Activated naive CD8-positive, alpha-beta T cell treated with anti-CD3 and anti-CD28 coated beads, Interleukin-2, amount 50 U/mL, for 24 hours (primary cell): ENCODE results near the gene MRPL17.
"Not testable (repeated sequence)": the region's sequence is repeated elsewhere in the genome, so short reads cannot be mapped to it uniquely, and the experiment has no call there.

Experiments
- ATAC-seq: fragments of 150-1000 bp; cut with Tn5 transposase; one replicate; pipeline ENCODE4 v1.10.0; 2021
- DNase-seq: peaks from one replicate; pipeline ENCODE4 v3.0.0; 2021
- H3K27ac Mint-ChIP-seq: one replicate; pipeline ENCODE4 v1.8.0; 2021; ENCODE audit warnings: mild to moderate bottlenecking, mixed read lengths
- H3K27me3 Mint-ChIP-seq: one replicate; pipeline ENCODE4 v1.8.0; 2021; ENCODE audit warnings: mixed read lengths
- H3K36me3 Mint-ChIP-seq: one replicate; pipeline ENCODE4 v1.8.0; 2021; ENCODE audit warnings: low read depth, mixed read lengths
- H3K4me1 Mint-ChIP-seq: one replicate; pipeline ENCODE4 v1.8.0; 2021; ENCODE audit warnings: mixed read lengths
- H3K4me3 Mint-ChIP-seq: one replicate; pipeline ENCODE4 v1.8.0; 2021; ENCODE audit warnings: mild to moderate bottlenecking, moderate library complexity, mixed read lengths
- H3K9me3 Mint-ChIP-seq: one replicate; pipeline ENCODE4 v1.8.0; 2021; ENCODE audit warnings: mixed read lengths

Gene MRPL17

GRCh38 chr11:6693342-6694228, 10.4 kb upstream of the MRPL17 start:
- H3K27me3 Mint-ChIP-seq, result no peaks in the 10 kb centered on the region
- ATAC-seq (peak; percentile 82), DNase-seq (peak; percentile 54)
- H3K27ac Mint-ChIP-seq, result peak overlapping the region; percentile 77
- H3K4me3 Mint-ChIP-seq, result peak overlapping the region; percentile 7
- H3K9me3 Mint-ChIP-seq, result no peaks in the 10 kb centered on the region
- peaks cover 38% of the 10 kb centered on the region for H3K4me1 Mint-ChIP-seq
- H3K36me3 Mint-ChIP-seq, result no peaks in the 10 kb centered on the region

- Mint-ChIP-seq H3K27ac (no peak overlapping the region), H3K9me3 (no peaks in the 10 kb centered on the region), H3K27me3 (no peaks in the 10 kb centered on the region), H3K36me3 (no peaks in the 10 kb centered on the region), H3K4me1 (peaks cover 43% of the 10 kb centered on the region), H3K4me3 (no peak overlapping the region)
- ATAC-seq (no peak), DNase-seq (no peak)
Observed at GRCh38 chr11:6692128-6692527, 9.0 kb upstream of the MRPL17 start.

GRCh38 chr11:6690431-6691132, 7.4 kb upstream of the MRPL17 start:
- H3K9me3 Mint-ChIP-seq, DNase-seq, H3K4me3 Mint-ChIP-seq, ATAC-seq, H3K36me3 Mint-ChIP-seq, H3K27ac Mint-ChIP-seq, H3K27me3 Mint-ChIP-seq: not testable (repeated sequence)
- peaks cover 34% of the 10 kb centered on the region for H3K4me1 Mint-ChIP-seq

GRCh38 chr11:6687876-6688275, 4.7 kb upstream of the MRPL17 start:
- Mint-ChIP-seq H3K27ac (no peak overlapping the region), H3K9me3 (no peaks in the 10 kb centered on the region), H3K27me3 (peaks cover 4% of the 10 kb centered on the region), H3K4me1 (peaks cover 20% of the 10 kb centered on the region), H3K36me3 (peaks cover 4% of the 10 kb centered on the region), H3K4me3 (no peak overlapping the region)
- no peak for ATAC-seq
- DNase-seq, result no peak

- H3K27me3 Mint-ChIP-seq, result peaks cover 4% of the 10 kb centered on the region
- no peak overlapping the region for H3K4me3 Mint-ChIP-seq
- no peaks in the 10 kb centered on the region for H3K9me3 Mint-ChIP-seq
- peaks cover 27% of the 10 kb centered on the region for H3K4me1 Mint-ChIP-seq
- H3K36me3 Mint-ChIP-seq, result peaks cover 22% of the 10 kb centered on the region
- no peak for DNase-seq
- ATAC-seq, result no peak
- no peak overlapping the region for H3K27ac Mint-ChIP-seq
Observed at GRCh38 chr11:6686006-6686405, 2.9 kb upstream of the MRPL17 start.

GRCh38 chr11:6684068-6684467, 928 bp upstream of the MRPL17 start:
- ATAC-seq, DNase-seq, H3K9me3 Mint-ChIP-seq, H3K27me3 Mint-ChIP-seq: not testable (repeated sequence)
- H3K4me3 Mint-ChIP-seq, result peak overlapping the region; percentile 99
- H3K27ac Mint-ChIP-seq, result peak overlapping the region; percentile 100
- peaks cover 38% of the 10 kb centered on the region for H3K36me3 Mint-ChIP-seq
- peaks cover 34% of the 10 kb centered on the region for H3K4me1 Mint-ChIP-seq

- Mint-ChIP-seq H3K4me1 (peaks cover 32% of the 10 kb centered on the region), H3K27me3 (peaks cover 4% of the 10 kb centered on the region), H3K36me3 (peaks cover 39% of the 10 kb centered on the region), H3K27ac (peak overlapping the region; percentile 100), H3K4me3 (peak overlapping the region; percentile 99), H3K9me3 (no peaks in the 10 kb centered on the region)
- peak; percentile 0 for ATAC-seq
- no peak for DNase-seq
Observed at GRCh38 chr11:6682591-6682935, 577 bp downstream of the MRPL17 start.

- H3K27me3 Mint-ChIP-seq, result peaks cover 4% of the 10 kb centered on the region
- no peaks in the 10 kb centered on the region for H3K9me3 Mint-ChIP-seq
- ATAC-seq, result no peak
- H3K4me3 Mint-ChIP-seq, result peak overlapping the region; percentile 99
- peak overlapping the region; percentile 100 for H3K27ac Mint-ChIP-seq
- no peak for DNase-seq
- peaks cover 29% of the 10 kb centered on the region for H3K4me1 Mint-ChIP-seq
- peaks cover 39% of the 10 kb centered on the region for H3K36me3 Mint-ChIP-seq
Observed at GRCh38 chr11:6681949-6682348, 1.2 kb downstream of the MRPL17 start.

- H3K27ac Mint-ChIP-seq, result peak overlapping the region; percentile 62
- ATAC-seq, result no peak
- peaks cover 39% of the 10 kb centered on the region for H3K36me3 Mint-ChIP-seq
- no peak for DNase-seq
- H3K9me3 Mint-ChIP-seq, result no peaks in the 10 kb centered on the region
- H3K27me3 Mint-ChIP-seq, result peaks cover 4% of the 10 kb centered on the region
- peak overlapping the region; percentile 99 for H3K4me3 Mint-ChIP-seq
- peaks cover 29% of the 10 kb centered on the region for H3K4me1 Mint-ChIP-seq
Observed at GRCh38 chr11:6681505-6681904, 1.6 kb downstream of the MRPL17 start.

- no peak for DNase-seq
- Mint-ChIP-seq H3K36me3 (peaks cover 26% of the 10 kb centered on the region), H3K4me3 (no peak overlapping the region), H3K4me1 (peaks cover 41% of the 10 kb centered on the region), H3K27me3 (no peaks in the 10 kb centered on the region), H3K27ac (no peak overlapping the region), H3K9me3 (no peaks in the 10 kb centered on the region)
- ATAC-seq, result no peak
Observed at GRCh38 chr11:6677018-6677417, 6.1 kb downstream of the MRPL17 start.

- Mint-ChIP-seq H3K9me3 (no peaks in the 10 kb centered on the region), H3K4me3 (no peak overlapping the region), H3K27ac (no peak overlapping the region), H3K36me3 (peaks cover 8% of the 10 kb centered on the region), H3K27me3 (no peaks in the 10 kb centered on the region), H3K4me1 (peaks cover 45% of the 10 kb centered on the region)
- DNase-seq, result no peak
- no peak for ATAC-seq
Observed at GRCh38 chr11:6674862-6675261, 8.3 kb downstream of the MRPL17 start.

- H3K4me3 Mint-ChIP-seq, result no peak overlapping the region
- H3K9me3 Mint-ChIP-seq, result no peaks in the 10 kb centered on the region
- ATAC-seq, result no peak
- H3K27ac Mint-ChIP-seq, result no peak overlapping the region
- H3K27me3 Mint-ChIP-seq, result no peaks in the 10 kb centered on the region
- DNase-seq, result no peak
- peaks cover 2% of the 10 kb centered on the region for H3K36me3 Mint-ChIP-seq
- peaks cover 47% of the 10 kb centered on the region for H3K4me1 Mint-ChIP-seq
Observed at GRCh38 chr11:6674219-6674597, 8.9 kb downstream of the MRPL17 start.

- Mint-ChIP-seq H3K4me1 (peaks cover 48% of the 10 kb centered on the region), H3K36me3 (no peaks in the 10 kb centered on the region), H3K27me3 (no peaks in the 10 kb centered on the region), H3K27ac (peak overlapping the region; percentile 5), H3K9me3 (no peaks in the 10 kb centered on the region), H3K4me3 (no peak overlapping the region)
- no peak for DNase-seq
- ATAC-seq, result no peak
Observed at GRCh38 chr11:6673523-6674218, 9.5 kb downstream of the MRPL17 start.

- ATAC-seq (no peak), DNase-seq (no peak)
- no peaks in the 10 kb centered on the region for H3K9me3 Mint-ChIP-seq
- peaks cover 63% of the 10 kb centered on the region for H3K4me1 Mint-ChIP-seq
- H3K27me3 Mint-ChIP-seq, result no peaks in the 10 kb centered on the region
- H3K27ac Mint-ChIP-seq, result no peak overlapping the region
- no peak overlapping the region for H3K4me3 Mint-ChIP-seq
- H3K36me3 Mint-ChIP-seq, result no peaks in the 10 kb centered on the region
Observed at GRCh38 chr11:6671991-6672390, 11.1 kb downstream of the MRPL17 start.
